IMR-90 (cell line): ENCODE data around the gene PKHD1. TPM values are rescaled to one million over a fixed set of nuclear protein-coding genes. Genes with fewer than 3 reads are reported as not detected.

Experiments
- ATAC-seq: fragments of 200-7000 bp; cut with Tn5 transposase; 2 replicates; pipeline ENCODE4 v1.9.1; 2020; ENCODE audit warnings: low read depth, mild to moderate bottlenecking, moderate library complexity
- BruUV-seq: library from RNA; stranded (reverse); fragments of 400-500 nt; replicated peaks from 2 replicates; lab custom pipeline; 2021; lab: Mats Ljungman, UMichigan
- CTCF ChIA-PET: fragments of 300-600 bp; formaldehyde crosslinking; extraction: SDS; loops from one replicate; lab custom pipeline; 2021; ENCODE audit warnings: antibody characterized with exemption; lab: Yijun Ruan, JAX
- POLR2A ChIA-PET: fragments of 300-600 bp; sonication (Branson Sonifier 250); formaldehyde crosslinking; loops from one replicate; lab custom pipeline; 2022; ENCODE audit warnings: antibody characterized with exemption; ENCODE audit not compliant: unreplicated experiment; lab: Charles Lee
- DNase-seq: peaks from one replicate; pipeline ENCODE4 v3.0.0; 2013
- H2AFZ ChIP-seq: replicated peaks from 2 replicates; pipeline ENCODE3; 2013; ENCODE audit warnings: low read length, mild to moderate bottlenecking; ENCODE audit not compliant: poor library complexity
- H2AK5ac ChIP-seq: 2 replicates; pipeline ENCODE4 v1.6.1; 2013; ENCODE audit warnings: low read depth, low read length, inconsistent platforms
- H2AK9ac ChIP-seq: replicated peaks from 2 replicates; pipeline ENCODE3; 2013; ENCODE audit warnings: mild to moderate bottlenecking, low read depth, low read length, moderate library complexity; ENCODE audit not compliant: poor library complexity
- H2BK120ac ChIP-seq: 2 replicates; pipeline ENCODE4 v1.6.1; 2013; ENCODE audit warnings: low read depth, low read length, inconsistent platforms
- H2BK15ac ChIP-seq: 3 replicates; pipeline ENCODE4 v1.6.1; 2013; ENCODE audit warnings: low read depth, low read length, inconsistent platforms
- H2BK20ac ChIP-seq: 2 replicates; pipeline ENCODE4 v1.6.1; 2013; ENCODE audit warnings: low read depth, mild to moderate bottlenecking, inconsistent platforms, low read length, moderate library complexity
- H2BK5ac ChIP-seq: 2 replicates; pipeline ENCODE4 v1.6.1; 2013; ENCODE audit warnings: mild to moderate bottlenecking, low read depth, low read length, inconsistent platforms; ENCODE audit not compliant: poor library complexity, severe bottlenecking
- H3K14ac ChIP-seq: replicated peaks from 2 replicates; pipeline ENCODE4 v1.6.1; 2013; ENCODE audit warnings: low read depth, low read length, inconsistent platforms
- H3K18ac ChIP-seq: 2 replicates; pipeline ENCODE4 v1.6.1; 2013; ENCODE audit warnings: low read depth, low read length, control low read depth
- H3K23ac ChIP-seq: 2 replicates; pipeline ENCODE4 v1.6.1; 2013; ENCODE audit warnings: low read depth, low read length, inconsistent platforms
- H3K27ac ChIP-seq: 2 replicates; pipeline ENCODE4 v1.5.1; 2013; ENCODE audit warnings: mild to moderate bottlenecking, control low read depth, low read length; ENCODE audit not compliant: insufficient read depth
- H3K27me3 ChIP-seq: 2 replicates; pipeline ENCODE4 v1.6.1; 2013; ENCODE audit warnings: low read length; ENCODE audit not compliant: control insufficient read depth, insufficient read depth
- H3K36me3 ChIP-seq: 2 replicates; pipeline ENCODE4 v1.6.1; 2013; ENCODE audit warnings: low read length, mixed read lengths; ENCODE audit not compliant: control insufficient read depth, insufficient read depth
- H3K4ac ChIP-seq: 2 replicates; pipeline ENCODE4 v1.6.1; 2013; ENCODE audit warnings: low read depth, low read length, inconsistent platforms
- H3K4me1 ChIP-seq: 2 replicates; pipeline ENCODE4 v1.6.1; 2013; ENCODE audit warnings: low read length, mixed read lengths; ENCODE audit not compliant: control insufficient read depth, insufficient read depth
- H3K4me2 ChIP-seq: 2 replicates; pipeline ENCODE4 v1.6.1; 2013; ENCODE audit warnings: low read depth, mild to moderate bottlenecking, control low read depth, low read length, moderate library complexity
- H3K4me3 ChIP-seq: 2 replicates; pipeline ENCODE4 v1.5.1; 2013; ENCODE audit warnings: low read depth, mild to moderate bottlenecking, control low read depth, low read length, moderate library complexity; ENCODE audit not compliant: insufficient read depth
- H3K56ac ChIP-seq: 2 replicates; pipeline ENCODE4 v1.6.1; 2013; ENCODE audit warnings: low read length, inconsistent platforms; ENCODE audit not compliant: insufficient read depth; ENCODE audit errors: extremely low read depth
- H3K79me1 ChIP-seq, 2 experiments: 2 replicates each; pipeline ENCODE4 v1.6.1; 2013; ENCODE audit warnings: low read length in 2 of 2, inconsistent platforms in 1 of 2, low read depth in 1 of 2
- H3K9ac ChIP-seq: 2 replicates; pipeline ENCODE4 v1.6.1; 2013; ENCODE audit warnings: low read depth, low read length, control low read depth
- H3K9me1 ChIP-seq: 2 replicates; pipeline ENCODE4 v1.6.1; 2013; ENCODE audit warnings: low read length, inconsistent platforms; ENCODE audit not compliant: insufficient read depth
- H3K9me3 ChIP-seq: 2 replicates; pipeline ENCODE4 v1.6.1; 2013; ENCODE audit warnings: low read length; ENCODE audit not compliant: control insufficient read depth, insufficient read depth
- H4K20me1 ChIP-seq: 2 replicates; pipeline ENCODE4 v1.6.1; 2013; ENCODE audit warnings: low read length, inconsistent platforms; ENCODE audit not compliant: insufficient read depth
- H4K5ac ChIP-seq: 2 replicates; pipeline ENCODE4 v1.6.1; 2013; ENCODE audit warnings: mild to moderate bottlenecking, low read depth, low read length, control low read depth
- H4K8ac ChIP-seq, 2 experiments: 2 replicates each; pipeline ENCODE4 v1.6.1; 2013; ENCODE audit warnings: low read depth in 2 of 2, low read length in 2 of 2, control low read depth in 1 of 2, inconsistent platforms in 1 of 2
- H4K91ac ChIP-seq: 2 replicates; pipeline ENCODE4 v1.6.1; 2013; ENCODE audit warnings: low read depth, low read length, inconsistent platforms; ENCODE audit not compliant: insufficient read depth
- BHLHE40 ChIP-seq: fragments of 150-350 bp; IDR thresholded peaks from 2 replicates; pipeline ENCODE4 v1.6.1; 2016; ENCODE audit warnings: mild to moderate bottlenecking, low read depth, low read length
- CEBPB ChIP-seq: IDR thresholded peaks from 2 replicates; pipeline ENCODE4 v1.6.1; 2012; ENCODE audit warnings: low read depth, low read length, improper control_type of control experiment
- CHD1 ChIP-seq: IDR thresholded peaks from 2 replicates; pipeline ENCODE4 v1.6.1; 2012; ENCODE audit warnings: low read depth, low read length, improper control_type of control experiment
- ELK1 ChIP-seq: fragments of 150-350 bp; IDR thresholded peaks from 2 replicates; pipeline ENCODE4 v1.6.1; 2016; ENCODE audit warnings: low read depth, mild to moderate bottlenecking, low read length, moderate library complexity, borderline replicate concordance
- FOS ChIP-seq: fragments of 150-350 bp; IDR thresholded peaks from 2 replicates; pipeline ENCODE4 v1.6.1; 2016; ENCODE audit warnings: low read depth, low read length
- MAFK ChIP-seq: IDR thresholded peaks from 2 replicates; pipeline ENCODE4 v1.6.1; 2012; ENCODE audit warnings: low read depth, low read length, improper control_type of control experiment
- MAZ ChIP-seq: IDR thresholded peaks from 2 replicates; pipeline ENCODE4 v1.6.1; 2012; ENCODE audit warnings: low read depth, mild to moderate bottlenecking, low read length, improper control_type of control experiment, moderate library complexity, borderline replicate concordance
- MXI1 ChIP-seq: IDR thresholded peaks from 2 replicates; pipeline ENCODE4 v1.6.1; 2012; ENCODE audit warnings: low read depth, mild to moderate bottlenecking, low read length, moderate library complexity, borderline replicate concordance
- NFE2L2 ChIP-seq: fragments of 150-350 bp; IDR thresholded peaks from 2 replicates; pipeline ENCODE4 v1.6.1; 2016; ENCODE audit warnings: low read depth, mild to moderate bottlenecking, low read length
- POLR2A ChIP-seq: IDR thresholded peaks from 2 replicates; pipeline ENCODE4 v1.6.1; 2012; ENCODE audit warnings: mild to moderate bottlenecking, low read depth, low read length
- RAD21 ChIP-seq: IDR thresholded peaks from 2 replicates; pipeline ENCODE4 v1.6.1; 2012; ENCODE audit warnings: low read length, improper control_type of control experiment
- RCOR1 ChIP-seq: IDR thresholded peaks from 2 replicates; pipeline ENCODE4 v1.6.1; 2012; ENCODE audit warnings: mild to moderate bottlenecking, low read length, improper control_type of control experiment; ENCODE audit not compliant: insufficient replicate concordance
- RFX5 ChIP-seq: IDR thresholded peaks from 2 replicates; pipeline ENCODE4 v1.8.0; 2012; ENCODE audit warnings: low read depth, mild to moderate bottlenecking, low read length, moderate library complexity
- SMC3 ChIP-seq: fragments of 150-350 bp; IDR thresholded peaks from 2 replicates; pipeline ENCODE4 v1.6.1; 2016; ENCODE audit warnings: low read depth, mild to moderate bottlenecking, antibody characterized with exemption, low read length, moderate library complexity
- WGBS, 2 experiments: methylation state at CpG; one replicate each; pipeline versions ENCODE4 v1.1.5 to v1.1.7; 2013; ENCODE audit warnings: missing lambda C conversion rate in 2 of 2; ENCODE audit not compliant: insufficient read length in 1 of 2; ENCODE audit errors: extremely low coverage in 2 of 2; 5-methylcytosine and 5-hydroxymethylcytosine counted together
- dilution Hi-C: fragments of 300-500 bp; cut with HindIII; formaldehyde crosslinking; loops from one replicate; pipeline ENCODE4 v1.14.3; 2018; ENCODE audit warnings: low sequenced_read_pairs; ENCODE audit not compliant: unreplicated experiment
- in situ Hi-C: fragments of 300-500 bp; cut with MboI; formaldehyde crosslinking; loops from 3 replicates; pipeline ENCODE4 v1.14.3; 2019; ENCODE audit warnings: low sequenced_read_pairs, inconsistent platforms, mixed read lengths
- intact Hi-C: fragments of 100-400 bp; cut with micrococcal nuclease; formaldehyde crosslinking; loops from 2 replicates; pipeline ENCODE4 v1.10.0; 2022
- polyA plus RNA-seq, 3 experiments: library from polyadenylated mRNA; depleted of rRNA; stranded (reverse); fragments of >200 nt; gene quantifications; 2 replicates each; pipeline ENCODE4 v1.2.3, GENCODE V29; 2012; ENCODE audit warnings: low replicate concordance in 1 of 3
- total RNA-seq: library from RNA; depleted of rRNA; stranded (reverse); fragments of >200 nt; gene quantifications from 2 replicates; pipeline ENCODE4 v1.2.3, GENCODE V29; 2012
- TF ChIP-seq, protein P1 (sequence below): conservative IDR thresholded peaks from 2 replicates; pipeline ENCODE4 v1.5.1; 2012; ENCODE audit warnings: mild to moderate bottlenecking, low read depth, low read length, improper control_type of control experiment
- TF ChIP-seq, protein P2 (sequence below): fragments of 150-350 bp; IDR thresholded peaks from 2 replicates; pipeline ENCODE4 v1.6.1; 2017; ENCODE audit warnings: mild to moderate bottlenecking, antibody characterized with exemption, low read length, low read depth

The PKHD1 gene
- total and polyA plus RNA-seq, 2 of the 4 experiments (the other 2 are of a cell fraction): not detected

DNA sequence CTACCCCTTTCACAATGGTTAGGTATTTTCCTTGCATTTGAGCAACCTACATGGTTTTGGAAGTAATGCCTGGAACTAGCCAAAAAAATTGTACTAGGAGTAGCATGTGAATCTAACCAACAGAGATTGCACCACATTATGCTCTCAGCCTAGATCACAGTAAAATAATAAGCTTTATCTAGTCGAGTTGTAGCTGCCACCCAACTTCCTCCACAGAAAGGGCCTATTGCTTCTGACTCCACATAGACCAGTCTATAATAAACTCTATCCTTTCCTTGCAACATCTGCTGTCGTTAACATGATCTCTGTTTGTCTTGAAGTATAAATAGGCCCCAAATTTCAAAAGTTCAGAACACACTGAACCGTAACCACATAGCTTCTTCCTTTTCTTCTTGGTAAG is 375.5 kb downstream of the PKHD1 start:
- Histone ChIP-seq H2AFZ (no peak overlapping the region), H3K79me1 (no peaks in the 10 kb centered on the region), H2AK9ac (no peak overlapping the region), H3K36me3 (no peaks in the 10 kb centered on the region), H3K9ac (no peak overlapping the region), H4K20me1 (no peaks in the 10 kb centered on the region), H3K4me1 (no peaks in the 10 kb centered on the region), H3K27me3 (no peaks in the 10 kb centered on the region), H3K4me2 (no peak overlapping the region), H4K5ac (no peak overlapping the region), H2BK15ac (no peak overlapping the region), H3K56ac (no peak overlapping the region), H3K23ac (no peak overlapping the region), H3K9me1 (no peaks in the 10 kb centered on the region), H2BK5ac (no peak overlapping the region), H3K18ac (no peak overlapping the region), H2BK20ac (no peak overlapping the region), H2BK120ac (no peak overlapping the region), H3K4me3 (no peak overlapping the region), H2AK5ac (no peak overlapping the region), H3K14ac (no peak overlapping the region), H3K9me3 (no peaks in the 10 kb centered on the region), H4K91ac (no peak overlapping the region), H3K4ac (no peak overlapping the region), H4K8ac (no peak overlapping the region), H3K27ac (no peak overlapping the region)
- dilution Hi-C loops (no loop called here), in situ Hi-C loops (no loop called here), intact Hi-C loops (no loop called here)
- no CpG with 5 or more reads among the region's 3 CpGs for WGBS, 2 experiments
- POLR2A ChIA-PET: no interaction called here
- CTCF ChIA-PET: no interaction called here
- ATAC-seq: no peak
- TF ChIP-seq CEBPB: no peak
- TF ChIP-seq CHD1: no peak
- no peak for TF ChIP-seq ELK1
- no peak for TF ChIP-seq MAZ
- TF ChIP-seq BHLHE40: no peak
- no peak for TF ChIP-seq NFE2L2
- no peak for TF ChIP-seq RAD21
- no peak for TF ChIP-seq MAFK
- TF ChIP-seq SMC3: no peak
- TF ChIP-seq, protein P1, sequence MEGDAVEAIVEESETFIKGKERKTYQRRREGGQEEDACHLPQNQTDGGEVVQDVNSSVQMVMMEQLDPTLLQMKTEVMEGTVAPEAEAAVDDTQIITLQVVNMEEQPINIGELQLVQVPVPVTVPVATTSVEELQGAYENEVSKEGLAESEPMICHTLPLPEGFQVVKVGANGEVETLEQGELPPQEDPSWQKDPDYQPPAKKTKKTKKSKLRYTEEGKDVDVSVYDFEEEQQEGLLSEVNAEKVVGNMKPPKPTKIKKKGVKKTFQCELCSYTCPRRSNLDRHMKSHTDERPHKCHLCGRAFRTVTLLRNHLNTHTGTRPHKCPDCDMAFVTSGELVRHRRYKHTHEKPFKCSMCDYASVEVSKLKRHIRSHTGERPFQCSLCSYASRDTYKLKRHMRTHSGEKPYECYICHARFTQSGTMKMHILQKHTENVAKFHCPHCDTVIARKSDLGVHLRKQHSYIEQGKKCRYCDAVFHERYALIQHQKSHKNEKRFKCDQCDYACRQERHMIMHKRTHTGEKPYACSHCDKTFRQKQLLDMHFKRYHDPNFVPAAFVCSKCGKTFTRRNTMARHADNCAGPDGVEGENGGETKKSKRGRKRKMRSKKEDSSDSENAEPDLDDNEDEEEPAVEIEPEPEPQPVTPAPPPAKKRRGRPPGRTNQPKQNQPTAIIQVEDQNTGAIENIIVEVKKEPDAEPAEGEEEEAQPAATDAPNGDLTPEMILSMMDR: no peak
- TF ChIP-seq FOS: no peak
- TF ChIP-seq MXI1: no peak
- TF ChIP-seq, protein P2, sequence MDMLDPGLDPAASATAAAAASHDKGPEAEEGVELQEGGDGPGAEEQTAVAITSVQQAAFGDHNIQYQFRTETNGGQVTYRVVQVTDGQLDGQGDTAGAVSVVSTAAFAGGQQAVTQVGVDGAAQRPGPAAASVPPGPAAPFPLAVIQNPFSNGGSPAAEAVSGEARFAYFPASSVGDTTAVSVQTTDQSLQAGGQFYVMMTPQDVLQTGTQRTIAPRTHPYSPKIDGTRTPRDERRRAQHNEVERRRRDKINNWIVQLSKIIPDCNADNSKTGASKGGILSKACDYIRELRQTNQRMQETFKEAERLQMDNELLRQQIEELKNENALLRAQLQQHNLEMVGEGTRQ: no peak
- no peak for TF ChIP-seq POLR2A
- no peak for TF ChIP-seq RCOR1
- no peak for TF ChIP-seq RFX5
- no TSS peak for BruUV-seq
- no peak for DNase-seq
